Motor neuron (in vitro differentiated cells): ENCODE data around the gene ADRA2B. TPM values are rescaled to one million over a fixed set of nuclear protein-coding genes. Genes with fewer than 3 reads are reported as not detected.
"Not testable (repeated sequence)": the region's sequence is repeated elsewhere in the genome, so short reads cannot be mapped to it uniquely, and the experiment has no call there.

Source experiments
- ATAC-seq, 8 experiments: fragments of 200-7000 bp; cut with Tn5 transposase; replicated peaks in 6 of 8; 2 replicates each; pipeline ENCODE4 v1.8.0; 2021; ENCODE audit warnings: mild to moderate bottlenecking in 8 of 8, moderate library complexity in 8 of 8
- H3K27ac ChIP-seq, 2 donors: fragments of 250-450 bp; sonication (Bioruptor Pico); 2 replicates each; pipeline ENCODE4 v1.9.0; 2021; ENCODE audit warnings: antibody characterized with exemption in 2 of 2, mild to moderate bottlenecking in 2 of 2, moderate library complexity in 1 of 2
- H3K4me1 ChIP-seq, 2 donors: fragments of 250-450 bp; sonication (Bioruptor Pico); replicated peaks in 1 of 2; 2 replicates each; pipeline ENCODE4 v1.6.1; 2021; ENCODE audit warnings: antibody characterized with exemption in 2 of 2, mild to moderate bottlenecking in 2 of 2, moderate library complexity in 1 of 2
- H3K4me3 ChIP-seq, 5 donors: fragments of 250-450 bp; sonication (Bioruptor Pico); 2 replicates each; pipeline ENCODE4 v1.9.0; 2021; ENCODE audit warnings: antibody characterized with exemption in 5 of 5, mild to moderate bottlenecking in 5 of 5, moderate library complexity in 4 of 5
- WGBS, 10 experiments: fragments of 450-650 bp; shearing (Covaris generic); methylation state at CpG; one replicate each; pipeline ENCODE4 v1.0.0; 2022; 5-methylcytosine and 5-hydroxymethylcytosine counted together
- in situ Hi-C, 9 experiments: fragments of 400-800 bp; cut with MboI; loops; one replicate each; pipeline ENCODE4 v1.15.0; 2021; ENCODE audit warnings: low sequenced_read_pairs in 9 of 9, low pct_unique_long_range_greater_than_20kb in 2 of 9; ENCODE audit not compliant: unreplicated experiment in 9 of 9
- total RNA-seq, 8 experiments: library from RNA; unstranded; fragments of 300-600 nt; gene quantifications; 2 replicates each; pipeline versions ENCODE4 v1.2.3 to v1.2.4, GENCODE V29; 2022

ADRA2B gene
- total RNA-seq, 8 experiments from 2014 or later = 0.09 to 0.81 (median 0.20) TPM; not detected in 1

DNA sequence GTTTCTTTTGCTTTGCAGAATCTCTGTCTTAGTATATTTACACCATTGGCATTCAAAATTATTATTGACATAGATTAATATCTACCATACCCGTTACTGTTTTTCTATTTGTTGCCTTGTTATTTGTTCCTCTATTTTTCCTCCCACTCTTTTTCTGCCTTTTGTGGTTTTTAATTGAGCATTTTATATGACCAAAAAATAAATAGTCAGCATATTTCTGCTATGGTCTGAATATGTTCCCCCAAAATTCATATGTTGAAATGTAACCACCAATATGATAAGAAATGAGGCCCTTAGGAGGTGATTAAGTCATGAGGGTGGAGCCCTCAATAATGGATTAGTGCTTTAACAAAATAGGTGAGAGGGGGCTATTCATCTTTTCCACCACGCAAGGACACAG, 35.3 kb downstream of the ADRA2B start:
- Histone ChIP-seq H3K4me1 (peaks cover 3 to 10% of the 10 kb centered on the region in 2 donors), H3K27ac (no peak overlapping the region), H3K4me3 (no peak overlapping the region)
- WGBS, 10 experiments = 0 to 100% (median 90%) methylated on average over 1 to 2 of the region's 2 CpGs
- no peak for ATAC-seq
- in situ Hi-C loops = no loop called here

DNA sequence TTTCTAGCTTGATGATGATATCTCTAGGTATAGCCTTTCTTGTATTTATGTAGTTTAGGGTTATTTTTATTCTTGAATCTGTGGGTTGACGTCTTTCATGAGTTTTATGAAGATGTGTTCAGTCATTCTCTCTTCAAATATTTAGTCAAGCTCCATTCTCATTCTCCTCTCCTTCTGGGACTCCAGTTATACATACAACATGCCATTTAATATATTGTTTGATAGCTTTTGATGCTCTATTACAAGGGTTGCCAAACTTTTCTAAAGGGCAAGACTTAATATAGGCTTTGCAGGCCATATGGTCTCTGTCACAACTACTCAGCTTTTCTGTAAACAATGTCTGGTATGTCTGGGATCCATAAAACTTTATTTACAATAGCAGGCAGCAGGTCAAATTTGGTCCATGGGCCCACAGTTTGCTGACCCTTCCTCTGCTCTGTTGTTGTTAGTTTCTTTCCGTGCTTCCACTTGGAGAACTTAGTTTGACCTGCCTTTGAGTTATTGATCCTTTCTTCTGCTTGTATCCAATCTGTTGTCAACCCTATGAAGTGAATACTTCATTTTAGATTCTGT, 41.1 kb downstream of the ADRA2B start:
- ATAC-seq = no peak
- WGBS, 10 experiments = 0 to 100% (median 63%) methylated on average over 1 to 2 of the region's 2 CpGs; no CpG with 5 or more reads in 1 of the 10 experiments
- in situ Hi-C loops = no loop called here
- Histone ChIP-seq H3K27ac (no peak overlapping the region), H3K4me1 (peaks cover 0 to 5% of the 10 kb centered on the region in 2 donors), H3K4me3 (no peak overlapping the region)

DNA sequence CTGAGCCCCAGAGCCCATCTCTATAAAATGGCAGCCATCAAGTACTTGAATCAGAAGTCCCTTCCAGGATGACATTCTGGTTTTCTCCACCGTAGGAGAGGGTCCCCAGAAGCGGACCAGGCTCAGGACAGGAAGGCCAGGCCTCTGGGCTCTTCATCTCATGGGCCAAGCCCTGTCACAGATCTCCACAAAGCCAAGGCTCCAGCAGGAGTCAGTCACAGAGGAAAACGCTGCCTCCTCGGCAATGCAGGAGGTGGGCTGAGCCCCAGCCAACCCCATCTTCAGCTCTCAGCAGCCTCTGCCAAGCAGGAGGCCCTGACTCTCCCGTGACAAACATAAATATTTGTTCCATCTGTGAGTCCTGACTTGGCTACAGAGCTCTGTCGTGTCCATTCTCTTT, 42.2 kb downstream of the ADRA2B start:
- H3K4me3 ChIP-seq = no peak overlapping the region
- 7 to 80% (median 51%) methylated on average over 1 to 5 of the region's 6 CpGs; no CpG with 5 or more reads in 4 of the 10 experiments for WGBS, 10 experiments
- ATAC-seq = no peak
- in situ Hi-C loops = loop anchor here in 2 of 9 experiments (25.0 kb wide), 1 partner anchor 1588 kb away; the partner anchor contains the start of genes ACTR1B (in 2 of the 2) and C2orf92 (in 2 of the 2)
- no peak overlapping the region for H3K27ac ChIP-seq
- H3K4me1 ChIP-seq = peaks cover 0 to 5% of the 10 kb centered on the region in 2 donors

DNA sequence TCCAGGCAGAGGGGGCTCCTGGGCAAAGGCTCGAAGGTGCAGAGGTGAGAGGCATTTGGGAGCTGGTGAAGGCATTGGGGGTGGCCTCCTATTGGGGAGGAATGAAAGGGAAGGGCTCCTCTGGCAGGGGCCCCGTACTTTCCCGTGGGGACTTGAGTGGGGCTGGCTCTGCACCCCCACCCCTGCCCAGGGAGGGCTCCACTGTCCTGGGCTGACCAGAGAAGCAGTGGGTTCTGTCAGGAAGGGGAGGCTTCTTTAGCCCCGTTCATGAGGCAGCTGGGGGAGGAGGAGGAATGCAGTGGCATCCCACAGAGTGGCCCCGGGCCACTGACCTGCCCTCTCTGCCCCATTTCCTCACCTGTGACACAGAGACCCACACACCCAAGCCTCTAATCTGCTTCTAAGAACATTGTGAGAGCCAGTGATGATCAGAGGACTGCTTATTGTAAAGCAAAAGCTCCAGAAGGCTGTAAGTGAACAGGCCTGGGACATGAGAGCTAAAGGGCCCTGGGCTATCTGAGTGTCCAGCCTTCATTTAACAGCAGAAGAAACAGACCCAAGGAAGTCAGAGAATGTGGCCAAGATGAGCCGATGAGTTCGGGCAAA, 43.1 kb downstream of the ADRA2B start:
- Histone ChIP-seq H3K27ac (no peak overlapping the region), H3K4me1 (peaks cover 0 to 5% of the 10 kb centered on the region in 2 donors), H3K4me3 (no peak overlapping the region)
- WGBS, 10 experiments = 0 to 100% (median 67%) methylated on average over 1 to 3 of the region's 7 CpGs; no CpG with 5 or more reads in 5 of the 10 experiments
- in situ Hi-C loops = loop anchor here in 2 of 9 experiments (25.0 kb wide), 1 partner anchor 1589 kb away; the partner anchor contains the start of genes ACTR1B (in 2 of the 2) and C2orf92 (in 2 of the 2)
- no peak for ATAC-seq

DNA sequence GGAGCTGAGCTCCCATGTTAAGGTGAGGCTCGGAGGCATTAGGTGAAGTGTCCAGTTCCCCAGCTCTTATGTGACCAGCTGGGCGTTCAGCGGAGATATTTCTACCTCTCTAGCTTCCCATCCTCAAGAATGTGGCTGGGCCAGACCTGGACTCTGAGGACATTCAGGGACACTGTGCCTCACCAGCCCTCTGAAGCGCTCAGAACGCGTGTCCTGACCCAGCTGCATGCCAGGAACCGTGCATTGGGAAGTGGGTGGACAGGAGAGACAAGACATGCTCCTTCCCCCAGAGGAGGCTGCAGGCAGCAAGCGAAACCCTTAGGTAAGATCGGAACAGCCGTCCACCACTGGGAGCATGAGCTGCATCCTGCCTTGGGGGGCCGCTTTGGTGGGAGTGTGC, 43.6 kb downstream of the ADRA2B start:
- no peak for ATAC-seq
- in situ Hi-C loops = loop anchor here in 2 of 9 experiments (25.0 kb wide), 1 partner anchor 1590 kb away; the partner anchor contains the start of genes ACTR1B (in 2 of the 2) and C2orf92 (in 2 of the 2)
- no peak overlapping the region for H3K4me3 ChIP-seq
- no peak overlapping the region for H3K27ac ChIP-seq
- 53 to 100% (median 60%) methylated on average over 1 to 3 of the region's 11 CpGs; no CpG with 5 or more reads in 7 of the 10 experiments for WGBS, 10 experiments
- H3K4me1 ChIP-seq = peaks cover 0 to 5% of the 10 kb centered on the region in 2 donors

DNA sequence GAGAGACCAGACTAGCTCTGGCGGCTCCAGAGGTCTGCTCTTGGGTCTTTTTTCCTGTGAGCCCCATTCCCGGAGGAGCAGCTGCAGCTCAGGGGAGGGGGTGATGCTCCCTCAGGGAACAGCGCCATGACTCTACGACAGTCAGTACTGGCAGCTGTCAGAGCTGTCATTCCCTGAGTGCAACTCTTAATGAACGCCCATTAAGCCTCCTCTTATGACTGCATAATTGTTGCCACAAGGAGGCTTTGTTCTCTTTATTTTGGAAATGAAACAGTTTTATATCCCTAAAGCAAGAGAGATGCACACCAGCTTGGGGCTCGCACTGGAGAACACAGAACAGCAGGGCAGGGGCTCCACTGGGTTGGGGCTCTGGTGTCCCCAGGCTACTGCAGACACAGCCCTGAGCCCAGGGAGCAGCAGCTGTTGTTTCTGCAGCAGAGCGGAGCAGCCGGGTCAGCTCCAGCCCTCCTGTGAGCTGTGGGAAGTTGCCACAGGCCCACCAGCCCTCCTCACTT, 44.3 kb downstream of the ADRA2B start:
- not testable (repeated sequence) for H3K27ac ChIP-seq
- in situ Hi-C loops = loop anchor here in 2 of 9 experiments (25.0 kb wide), 1 partner anchor 1590 kb away; the partner anchor contains the start of genes ACTR1B (in 2 of the 2) and C2orf92 (in 2 of the 2)
- 20 to 60% methylated on average over 1 of the region's 8 CpGs; no CpG with 5 or more reads in 8 of the 10 experiments for WGBS, 10 experiments

DNA sequence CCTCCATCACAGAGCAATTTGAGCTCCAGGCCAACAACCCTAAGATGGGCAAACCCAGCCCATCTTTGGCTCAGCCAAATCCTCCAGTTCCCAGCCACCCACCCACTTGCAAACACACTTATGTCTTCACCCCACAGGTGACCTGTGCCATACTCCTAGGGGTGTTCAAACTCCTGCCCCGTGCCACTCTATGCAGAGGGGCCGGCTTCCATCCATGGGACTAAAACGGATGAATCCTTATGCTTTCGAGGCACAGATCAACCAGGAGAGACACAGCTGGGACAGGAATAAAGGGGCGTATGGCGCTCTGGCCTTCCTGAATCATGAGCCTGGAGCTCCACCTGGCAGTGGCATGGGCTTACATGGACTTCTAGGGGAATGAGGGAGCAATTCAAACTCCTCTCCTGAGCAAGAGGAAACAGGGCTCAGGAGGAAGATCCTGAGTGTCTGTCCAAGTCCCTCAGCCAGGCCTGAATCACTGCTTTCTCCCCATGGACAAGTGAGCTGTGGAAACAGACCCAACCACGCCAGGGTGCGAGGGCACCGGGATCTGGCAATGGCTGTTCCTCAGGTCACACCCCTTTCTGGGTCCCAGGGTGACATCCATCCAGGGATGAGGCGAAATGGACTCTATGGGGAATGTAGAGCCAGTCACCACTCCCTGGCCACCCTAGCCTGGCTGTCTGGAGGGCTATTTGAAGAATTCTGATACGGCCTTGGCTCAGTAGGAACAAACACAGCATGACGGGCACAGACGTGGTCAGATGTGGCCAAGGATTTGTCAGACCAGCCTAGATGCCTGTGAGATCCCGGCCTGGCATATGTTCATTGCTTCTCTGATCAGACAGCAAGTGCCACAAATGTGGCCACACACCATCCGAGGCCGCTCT, 45.0 kb downstream of the ADRA2B start:
- in situ Hi-C loops = loop anchor here in 2 of 9 experiments (25.0 kb wide), 1 partner anchor 1591 kb away; the partner anchor contains the start of genes ACTR1B (in 2 of the 2) and C2orf92 (in 2 of the 2)
- not testable (repeated sequence) for H3K4me1 ChIP-seq, H3K4me3 ChIP-seq, H3K27ac ChIP-seq, ATAC-seq
- WGBS, 10 experiments = 45 to 100% (median 94%) methylated on average over 1 to 5 of the region's 16 CpGs; no CpG with 5 or more reads in 5 of the 10 experiments

More for the DNA sequence above, 44.3 kb downstream of the ADRA2B start:
- H3K4me3 ChIP-seq, H3K4me1 ChIP-seq: not testable (repeated sequence)
- peak in 6 of 8 experiments; percentile 54 to 83 (median 71) for ATAC-seq

DNA sequence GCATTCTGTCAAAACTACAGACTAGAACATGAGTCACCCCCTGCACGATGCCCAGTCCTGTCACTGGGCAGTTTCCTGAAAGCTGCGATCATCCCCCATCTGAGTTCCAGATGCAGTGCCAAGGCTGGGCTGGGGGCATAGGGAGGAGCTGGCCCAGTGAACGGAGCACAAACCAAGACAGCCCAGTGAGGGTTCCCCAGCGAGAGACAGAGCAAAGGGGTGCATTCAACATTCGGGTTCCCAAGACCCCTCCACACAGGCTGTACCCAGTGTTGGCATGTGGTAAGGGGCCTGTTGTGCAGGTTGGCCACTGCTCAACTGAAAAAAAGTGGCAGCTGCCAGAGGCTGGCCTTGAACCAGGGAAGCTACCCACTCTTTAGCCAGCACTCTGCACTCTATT, 46.0 kb downstream of the ADRA2B start:
- not testable (repeated sequence) for H3K4me3 ChIP-seq, ATAC-seq, H3K27ac ChIP-seq, H3K4me1 ChIP-seq
- in situ Hi-C loops = loop anchor here in 2 of 9 experiments (25.0 kb wide), 1 partner anchor 1592 kb away; the partner anchor contains the start of genes ACTR1B (in 2 of the 2) and C2orf92 (in 2 of the 2)
- 40 to 100% (median 60%) methylated on average over 1 of the region's 5 CpGs; no CpG with 5 or more reads in 5 of the 10 experiments for WGBS, 10 experiments

DNA sequence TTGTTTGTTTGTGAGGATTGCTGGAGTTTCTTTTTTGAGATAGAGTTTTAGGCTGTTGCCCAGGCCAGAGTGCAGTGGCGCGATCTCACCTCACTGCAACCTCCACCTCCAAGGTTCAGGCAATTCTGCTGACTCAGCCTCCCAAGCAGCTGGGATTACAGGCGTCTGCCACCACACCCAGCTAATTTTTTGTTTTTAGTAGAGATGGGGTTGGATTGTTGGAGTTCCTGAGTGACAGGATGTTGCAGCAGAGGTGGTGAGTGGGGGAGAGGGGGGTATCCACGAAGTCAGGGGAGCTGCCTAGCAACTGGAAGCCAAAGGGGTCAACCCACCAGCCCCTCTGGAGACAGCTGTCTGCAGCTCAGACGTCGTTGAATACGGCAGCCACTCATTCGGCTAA, 46.5 kb downstream of the ADRA2B start:
- H3K27ac ChIP-seq, H3K4me3 ChIP-seq, H3K4me1 ChIP-seq: not testable (repeated sequence)
- 60% methylated on average over 1 of the region's 8 CpGs; no CpG with 5 or more reads in 8 of the 10 experiments for WGBS, 10 experiments
- in situ Hi-C loops = loop anchor here in 2 of 9 experiments (25.0 kb wide), 1 partner anchor 1592 kb away; the partner anchor contains the start of genes ACTR1B (in 2 of the 2) and C2orf92 (in 2 of the 2)
- ATAC-seq = peak in 3 of 8 experiments; percentile 12 to 46 (median 23)

DNA sequence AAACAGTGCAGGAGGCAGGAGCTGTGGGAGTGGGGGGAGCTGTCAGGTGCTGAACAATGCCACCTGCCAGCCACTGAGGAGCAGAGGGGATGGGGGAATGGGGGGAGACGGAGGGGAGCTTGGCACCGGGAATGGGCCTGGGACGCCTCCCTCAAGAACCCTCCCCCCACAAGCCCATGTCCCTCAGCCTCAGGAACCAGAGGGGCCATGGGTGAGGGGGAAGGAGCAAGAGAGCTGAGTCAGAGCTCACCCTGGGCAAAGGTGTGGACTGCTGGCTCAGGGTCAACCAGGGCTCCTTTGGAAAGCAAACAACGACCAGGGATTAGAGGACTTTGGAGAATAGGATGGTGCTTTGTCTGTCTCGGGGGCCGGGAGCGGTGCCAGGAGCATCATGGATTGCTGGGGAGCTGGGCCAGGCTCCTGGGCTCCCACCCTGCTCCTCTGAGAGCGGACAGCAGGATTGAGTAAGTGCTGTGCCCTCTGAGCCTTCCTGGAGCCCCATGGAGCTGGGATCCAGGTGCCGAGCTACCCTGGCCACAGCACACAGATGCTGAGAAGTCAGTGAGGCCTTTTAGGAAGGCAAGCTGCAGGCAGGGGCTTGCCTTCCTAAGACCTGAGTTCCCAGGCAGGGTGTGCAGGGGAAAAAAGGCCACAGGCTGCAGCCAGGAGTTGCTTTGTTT, 48.3 kb downstream of the ADRA2B start:
- H3K4me3 ChIP-seq, ATAC-seq, H3K27ac ChIP-seq, H3K4me1 ChIP-seq: not testable (repeated sequence)
- WGBS, 10 experiments = 78 to 100% methylated on average over 1 to 2 of the region's 9 CpGs; no CpG with 5 or more reads in 8 of the 10 experiments
- in situ Hi-C loops = loop anchor here in 2 of 9 experiments (25.0 kb wide), 1 partner anchor 1594 kb away; the partner anchor contains the start of genes ACTR1B (in 2 of the 2) and C2orf92 (in 2 of the 2)

DNA sequence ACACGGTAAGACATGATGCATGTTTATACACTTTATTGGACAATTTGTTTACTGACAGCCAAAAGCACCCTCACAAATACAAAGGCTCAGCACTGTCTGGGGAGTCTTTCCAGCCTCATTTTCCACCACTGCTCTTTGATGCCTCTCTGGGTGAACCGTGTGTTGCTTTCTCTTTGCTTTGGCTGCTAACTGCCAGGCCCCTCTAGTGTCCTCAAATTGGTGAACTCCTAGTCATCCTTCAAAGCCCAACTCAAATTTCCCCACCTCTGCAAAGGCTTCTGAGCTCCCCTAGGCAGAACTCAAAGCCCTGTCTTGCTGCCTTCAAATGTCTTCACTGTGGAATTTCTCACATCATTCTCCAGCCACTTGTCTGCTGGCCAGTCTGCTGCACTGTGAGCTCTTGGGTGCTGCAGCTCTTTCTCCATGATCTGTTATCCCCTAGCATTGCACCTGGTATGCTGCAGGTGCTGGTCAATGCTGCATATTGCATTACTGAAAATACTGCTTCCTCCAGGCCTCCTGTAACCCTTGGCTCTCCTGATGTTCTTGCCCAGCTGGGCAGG, 49.2 kb downstream of the ADRA2B start:
- not testable (repeated sequence) for H3K27ac ChIP-seq, ATAC-seq, H3K4me3 ChIP-seq, H3K4me1 ChIP-seq
- WGBS, 10 experiments = 44 to 89% methylated on average over 1 to 2 of the region's 2 CpGs; no CpG with 5 or more reads in 8 of the 10 experiments
- in situ Hi-C loops = loop anchor here in 2 of 9 experiments (25.0 kb wide), 1 partner anchor 1595 kb away; the partner anchor contains the start of genes ACTR1B (in 2 of the 2) and C2orf92 (in 2 of the 2)
